AG04450 (cell line): ENCODE results near the gene ITGAD. TPM values are rescaled to one million over a fixed set of nuclear protein-coding genes. Genes with fewer than 3 reads are reported as not detected.

ENCODE experiments used
- CTCF ChIA-PET: fragments of 300-600, 350-600 bp; formaldehyde crosslinking; extraction: SDS; loops from one replicate; lab custom pipeline; 2022; ENCODE audit warnings: antibody characterized with exemption, inconsistent platforms; lab: Charles Lee
- POLR2A ChIA-PET: fragments of 350-600 bp; formaldehyde crosslinking; extraction: SDS; loops from one replicate; lab custom pipeline; 2021; ENCODE audit warnings: antibody characterized with exemption, inconsistent platforms; lab: Yijun Ruan, JAX
- DNase-seq: peaks from one replicate; pipeline ENCODE4 v3.0.0-alpha.2; 2011; ENCODE audit warnings: low read depth, low spot score
- H3K27ac ChIP-seq: one replicate; pipeline ENCODE4 v1.5.1; 2012; ENCODE audit warnings: low read depth, low read length, control low read depth
- H3K27me3 ChIP-seq: one replicate; pipeline ENCODE4 v1.6.0; 2012; ENCODE audit warnings: low read length; ENCODE audit not compliant: control insufficient read depth, insufficient read depth
- H3K4me3 ChIP-seq: 2 replicates; pipeline ENCODE4 v1.5.1; 2011; ENCODE audit warnings: mild to moderate bottlenecking, low read depth, low read length, control low read depth
- H3K9me3 ChIP-seq: 2 replicates; pipeline ENCODE4 v1.5.1; 2012; ENCODE audit warnings: low read length; ENCODE audit not compliant: control insufficient read depth, insufficient read depth
- polyA minus RNA-seq: library from RNA; depleted of rRNA, polyadenylated mRNA; stranded (reverse); fragments of >200 nt; gene quantifications from 2 replicates; pipeline ENCODE4 v1.2.3, GENCODE V29; 2011; rRNA and poly(A)+ RNA removed
- polyA plus RNA-seq: library from polyadenylated mRNA; depleted of rRNA; stranded (reverse); fragments of >200 nt; gene quantifications from 2 replicates; pipeline ENCODE4 v1.2.3, GENCODE V29; 2011; rRNA removed
- TF ChIP-seq, protein P1 (sequence below): IDR thresholded peaks from 2 replicates; pipeline ENCODE4 v1.5.1; 2011; ENCODE audit warnings: low read depth, low read length, control low read depth, inconsistent platforms

ITGAD gene
- polyA plus RNA-seq: not detected in 2 replicates
- polyA minus RNA-seq: not detected in 2 replicates

DNA sequence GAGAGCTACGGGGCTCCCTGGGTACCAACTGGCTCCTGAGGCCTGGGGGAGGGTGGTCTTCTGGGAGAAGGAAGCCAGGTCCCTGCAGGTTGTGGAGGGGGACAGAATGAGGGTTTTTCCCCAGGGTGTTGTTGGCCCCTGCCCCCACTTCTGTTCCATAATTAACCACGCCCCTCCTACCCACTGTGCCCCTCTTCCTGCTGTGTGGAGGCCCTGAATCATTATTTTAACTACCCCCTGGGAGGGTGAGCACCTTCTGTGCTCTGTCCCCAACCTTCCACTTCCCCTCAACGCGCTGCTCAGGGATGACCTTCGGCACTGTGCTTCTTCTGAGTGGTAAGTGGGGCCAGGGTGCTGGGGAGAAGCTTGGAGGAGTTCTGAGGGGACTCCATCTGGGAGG is at the start of gene ITGAD:
ITGAD (plus strand) TSS at position 280 of the 400 bp plus-strand sequence; CDS start at position 306, 26 bp downstream.
- H3K4me3 ChIP-seq: no peak within 1 kb of the TSS
- H3K9me3 ChIP-seq: no peaks in the 10 kb centered on the region; the same call in 1 of the 2 replicates
- ChIA-PET CTCF (no interaction called here), POLR2A (no interaction called here)
- H3K27me3 ChIP-seq: no peaks in the 10 kb centered on the region
- no peak for DNase-seq
- H3K27ac ChIP-seq: no peak within 1 kb of the TSS
- TF ChIP-seq, protein P1, sequence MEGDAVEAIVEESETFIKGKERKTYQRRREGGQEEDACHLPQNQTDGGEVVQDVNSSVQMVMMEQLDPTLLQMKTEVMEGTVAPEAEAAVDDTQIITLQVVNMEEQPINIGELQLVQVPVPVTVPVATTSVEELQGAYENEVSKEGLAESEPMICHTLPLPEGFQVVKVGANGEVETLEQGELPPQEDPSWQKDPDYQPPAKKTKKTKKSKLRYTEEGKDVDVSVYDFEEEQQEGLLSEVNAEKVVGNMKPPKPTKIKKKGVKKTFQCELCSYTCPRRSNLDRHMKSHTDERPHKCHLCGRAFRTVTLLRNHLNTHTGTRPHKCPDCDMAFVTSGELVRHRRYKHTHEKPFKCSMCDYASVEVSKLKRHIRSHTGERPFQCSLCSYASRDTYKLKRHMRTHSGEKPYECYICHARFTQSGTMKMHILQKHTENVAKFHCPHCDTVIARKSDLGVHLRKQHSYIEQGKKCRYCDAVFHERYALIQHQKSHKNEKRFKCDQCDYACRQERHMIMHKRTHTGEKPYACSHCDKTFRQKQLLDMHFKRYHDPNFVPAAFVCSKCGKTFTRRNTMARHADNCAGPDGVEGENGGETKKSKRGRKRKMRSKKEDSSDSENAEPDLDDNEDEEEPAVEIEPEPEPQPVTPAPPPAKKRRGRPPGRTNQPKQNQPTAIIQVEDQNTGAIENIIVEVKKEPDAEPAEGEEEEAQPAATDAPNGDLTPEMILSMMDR: no peak

DNA sequence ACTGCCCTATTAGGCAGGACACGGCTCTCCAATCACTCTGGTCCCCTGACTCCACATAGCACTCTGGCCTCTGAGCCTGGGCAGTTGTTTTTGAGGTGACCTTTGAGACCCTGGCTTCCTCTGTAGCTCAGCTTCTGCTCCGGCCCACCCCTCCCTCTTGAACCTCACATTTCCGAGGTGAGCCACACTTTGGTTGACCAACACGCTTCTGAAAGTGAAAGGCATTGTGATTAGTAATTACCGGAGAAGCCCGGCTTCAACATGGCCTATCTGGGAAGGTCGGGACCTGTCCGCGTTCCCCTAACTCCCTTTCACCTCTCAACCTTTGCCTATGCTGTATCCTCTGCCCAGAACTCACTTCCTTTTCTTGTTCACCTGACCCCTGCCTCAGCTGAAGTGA is 48.4 kb upstream of the ITGAD start:
- POLR2A ChIA-PET: no interaction called here

DNA sequence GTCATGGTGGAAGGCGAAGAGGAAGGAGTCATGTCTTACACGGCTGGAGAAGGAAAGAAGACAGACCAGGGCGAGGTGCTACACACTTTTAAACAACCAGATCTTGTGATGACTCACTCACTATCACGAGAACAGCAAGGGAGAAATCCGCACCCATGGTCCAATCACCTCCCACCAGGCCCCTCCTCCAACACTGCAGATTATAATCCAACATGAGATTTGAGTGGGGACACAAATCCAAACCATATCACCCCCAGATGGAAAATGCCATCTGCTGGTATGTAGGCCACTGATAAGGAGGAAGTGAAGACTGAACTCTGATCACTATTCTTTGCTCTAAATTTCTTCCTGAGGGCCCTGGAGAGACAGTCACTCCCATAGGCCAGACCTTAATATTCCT is 45.7 kb upstream of the ITGAD start:
- TF ChIP-seq, protein P1: no peak
- ChIA-PET POLR2A (no interaction called here), CTCF (no interaction called here)
- H3K9me3 ChIP-seq: no peaks in the 10 kb centered on the region
- H3K4me3 ChIP-seq: no peak overlapping the region
- no peak for DNase-seq
- H3K27me3 ChIP-seq: no peaks in the 10 kb centered on the region
- no peak overlapping the region for H3K27ac ChIP-seq

More for the DNA sequence above, 48.4 kb upstream of the ITGAD start:
- TF ChIP-seq, protein P1: no peak
- DNase-seq: no peak
- CTCF ChIA-PET: no interaction called here
- H3K27me3 ChIP-seq: no peaks in the 10 kb centered on the region
- no peak overlapping the region for H3K4me3 ChIP-seq
- H3K27ac ChIP-seq: no peak overlapping the region
- no peaks in the 10 kb centered on the region for H3K9me3 ChIP-seq

DNA sequence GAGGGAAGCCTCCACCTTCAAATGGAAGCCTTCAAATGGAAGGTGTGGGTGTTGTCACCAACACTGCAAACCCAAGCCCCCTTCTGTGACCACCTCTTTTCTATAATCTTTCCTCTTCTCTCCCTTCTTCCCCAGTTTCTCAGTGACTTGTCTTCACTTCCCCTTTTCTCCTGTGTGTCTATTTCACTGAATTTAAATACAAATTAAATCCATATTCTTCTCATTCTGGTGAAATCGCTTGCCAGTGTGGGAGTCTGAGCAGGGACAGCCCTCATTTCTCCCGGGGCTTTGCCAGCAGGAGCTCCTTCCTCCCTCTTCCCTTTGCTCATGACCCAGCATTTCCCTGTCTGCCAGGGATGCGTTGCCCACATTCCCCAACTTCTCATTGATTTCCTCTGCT is 44.6 kb upstream of the ITGAD start:
- DNase-seq: no peak
- H3K4me3 ChIP-seq: no peak overlapping the region
- H3K27me3 ChIP-seq: no peaks in the 10 kb centered on the region
- H3K9me3 ChIP-seq: no peaks in the 10 kb centered on the region; the same call in 1 of the 2 replicates
- ChIA-PET POLR2A (no interaction called here), CTCF (no interaction called here)
- TF ChIP-seq, protein P1: no peak
- H3K27ac ChIP-seq: no peak overlapping the region

DNA sequence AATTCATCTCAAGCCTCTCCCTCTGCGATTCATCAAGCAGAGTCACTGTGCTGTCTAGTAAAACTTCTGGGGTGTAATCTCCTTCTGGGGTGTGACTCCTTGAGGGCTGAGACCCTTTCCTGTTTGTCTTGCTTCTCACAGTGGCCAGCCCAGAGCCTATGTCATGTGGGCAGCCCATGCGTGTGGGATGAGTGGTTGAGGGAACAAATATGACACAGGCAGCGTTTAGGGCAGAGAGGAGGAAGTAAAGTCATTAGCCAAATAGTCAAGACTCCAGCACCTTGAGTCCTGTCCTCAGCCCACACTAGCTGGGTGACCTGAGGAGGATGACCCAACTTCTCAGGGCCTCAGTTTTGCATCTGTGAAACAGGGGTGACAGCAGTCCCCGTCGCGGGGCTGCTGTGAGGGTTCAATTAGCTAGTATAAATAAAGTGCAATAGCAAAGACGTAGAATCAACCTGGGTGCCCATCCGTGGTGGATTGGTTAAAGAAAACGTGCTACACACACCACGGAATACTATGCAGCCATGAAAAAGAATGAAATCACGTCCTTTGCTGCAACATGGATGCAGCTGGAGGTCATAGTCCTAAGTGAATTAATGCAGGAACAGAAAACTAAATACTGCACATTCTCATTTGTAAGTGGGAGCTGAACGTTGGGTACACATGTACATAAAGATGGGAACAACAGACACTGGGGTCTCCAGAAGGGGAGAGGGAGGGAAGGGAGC is 42.7 kb upstream of the ITGAD start:
- H3K27me3 ChIP-seq: no peaks in the 10 kb centered on the region
- H3K27ac ChIP-seq: no peak overlapping the region
- H3K9me3 ChIP-seq: no peaks in the 10 kb centered on the region; the same call in 1 of the 2 replicates
- TF ChIP-seq, protein P1: no peak
- no peak overlapping the region for H3K4me3 ChIP-seq
- no peak for DNase-seq
- ChIA-PET POLR2A (no interaction called here), CTCF (no interaction called here)
